IMR-90 (cell line): ENCODE results near the gene EFNA5. TPM values are rescaled to one million over a fixed set of nuclear protein-coding genes. Genes with fewer than 3 reads are reported as not detected.

ENCODE experiments used
- ATAC-seq: fragments of 200-7000 bp; cut with Tn5 transposase; 2 replicates; pipeline ENCODE4 v1.9.1; 2020; ENCODE audit warnings: low read depth, mild to moderate bottlenecking, moderate library complexity
- BruUV-seq: library from RNA; stranded (reverse); fragments of 400-500 nt; replicated peaks from 2 replicates; lab custom pipeline; 2021; lab: Mats Ljungman, UMichigan
- CTCF ChIA-PET: fragments of 300-600 bp; formaldehyde crosslinking; extraction: SDS; loops from one replicate; lab custom pipeline; 2021; ENCODE audit warnings: antibody characterized with exemption; lab: Yijun Ruan, JAX
- POLR2A ChIA-PET: fragments of 300-600 bp; sonication (Branson Sonifier 250); formaldehyde crosslinking; loops from one replicate; lab custom pipeline; 2022; ENCODE audit warnings: antibody characterized with exemption; ENCODE audit not compliant: unreplicated experiment; lab: Charles Lee
- DNase-seq: peaks from one replicate; pipeline ENCODE4 v3.0.0; 2013
- H2AFZ ChIP-seq: replicated peaks from 2 replicates; pipeline ENCODE3; 2013; ENCODE audit warnings: low read length, mild to moderate bottlenecking; ENCODE audit not compliant: poor library complexity
- H2AK5ac ChIP-seq: 2 replicates; pipeline ENCODE4 v1.6.1; 2013; ENCODE audit warnings: low read depth, low read length, inconsistent platforms
- H2AK9ac ChIP-seq: replicated peaks from 2 replicates; pipeline ENCODE3; 2013; ENCODE audit warnings: mild to moderate bottlenecking, low read depth, low read length, moderate library complexity; ENCODE audit not compliant: poor library complexity
- H2BK120ac ChIP-seq: 2 replicates; pipeline ENCODE4 v1.6.1; 2013; ENCODE audit warnings: low read depth, low read length, inconsistent platforms
- H2BK15ac ChIP-seq: 3 replicates; pipeline ENCODE4 v1.6.1; 2013; ENCODE audit warnings: low read depth, low read length, inconsistent platforms
- H2BK20ac ChIP-seq: 2 replicates; pipeline ENCODE4 v1.6.1; 2013; ENCODE audit warnings: low read depth, mild to moderate bottlenecking, inconsistent platforms, low read length, moderate library complexity
- H2BK5ac ChIP-seq: 2 replicates; pipeline ENCODE4 v1.6.1; 2013; ENCODE audit warnings: mild to moderate bottlenecking, low read depth, low read length, inconsistent platforms; ENCODE audit not compliant: poor library complexity, severe bottlenecking
- H3K14ac ChIP-seq: replicated peaks from 2 replicates; pipeline ENCODE4 v1.6.1; 2013; ENCODE audit warnings: low read depth, low read length, inconsistent platforms
- H3K18ac ChIP-seq: 2 replicates; pipeline ENCODE4 v1.6.1; 2013; ENCODE audit warnings: low read depth, low read length, control low read depth
- H3K23ac ChIP-seq: 2 replicates; pipeline ENCODE4 v1.6.1; 2013; ENCODE audit warnings: low read depth, low read length, inconsistent platforms
- H3K27ac ChIP-seq: 2 replicates; pipeline ENCODE4 v1.5.1; 2013; ENCODE audit warnings: mild to moderate bottlenecking, control low read depth, low read length; ENCODE audit not compliant: insufficient read depth
- H3K27me3 ChIP-seq: 2 replicates; pipeline ENCODE4 v1.6.1; 2013; ENCODE audit warnings: low read length; ENCODE audit not compliant: control insufficient read depth, insufficient read depth
- H3K36me3 ChIP-seq: 2 replicates; pipeline ENCODE4 v1.6.1; 2013; ENCODE audit warnings: low read length, mixed read lengths; ENCODE audit not compliant: control insufficient read depth, insufficient read depth
- H3K4ac ChIP-seq: 2 replicates; pipeline ENCODE4 v1.6.1; 2013; ENCODE audit warnings: low read depth, low read length, inconsistent platforms
- H3K4me1 ChIP-seq: 2 replicates; pipeline ENCODE4 v1.6.1; 2013; ENCODE audit warnings: low read length, mixed read lengths; ENCODE audit not compliant: control insufficient read depth, insufficient read depth
- H3K4me2 ChIP-seq: 2 replicates; pipeline ENCODE4 v1.6.1; 2013; ENCODE audit warnings: low read depth, mild to moderate bottlenecking, control low read depth, low read length, moderate library complexity
- H3K4me3 ChIP-seq: 2 replicates; pipeline ENCODE4 v1.5.1; 2013; ENCODE audit warnings: low read depth, mild to moderate bottlenecking, control low read depth, low read length, moderate library complexity; ENCODE audit not compliant: insufficient read depth
- H3K56ac ChIP-seq: 2 replicates; pipeline ENCODE4 v1.6.1; 2013; ENCODE audit warnings: low read length, inconsistent platforms; ENCODE audit not compliant: insufficient read depth; ENCODE audit errors: extremely low read depth
- H3K79me1 ChIP-seq, 2 experiments: 2 replicates each; pipeline ENCODE4 v1.6.1; 2013; ENCODE audit warnings: low read length in 2 of 2, inconsistent platforms in 1 of 2, low read depth in 1 of 2
- H3K9ac ChIP-seq: 2 replicates; pipeline ENCODE4 v1.6.1; 2013; ENCODE audit warnings: low read depth, low read length, control low read depth
- H3K9me1 ChIP-seq: 2 replicates; pipeline ENCODE4 v1.6.1; 2013; ENCODE audit warnings: low read length, inconsistent platforms; ENCODE audit not compliant: insufficient read depth
- H3K9me3 ChIP-seq: 2 replicates; pipeline ENCODE4 v1.6.1; 2013; ENCODE audit warnings: low read length; ENCODE audit not compliant: control insufficient read depth, insufficient read depth
- H4K20me1 ChIP-seq: 2 replicates; pipeline ENCODE4 v1.6.1; 2013; ENCODE audit warnings: low read length, inconsistent platforms; ENCODE audit not compliant: insufficient read depth
- H4K5ac ChIP-seq: 2 replicates; pipeline ENCODE4 v1.6.1; 2013; ENCODE audit warnings: mild to moderate bottlenecking, low read depth, low read length, control low read depth
- H4K8ac ChIP-seq, 2 experiments: 2 replicates each; pipeline ENCODE4 v1.6.1; 2013; ENCODE audit warnings: low read depth in 2 of 2, low read length in 2 of 2, control low read depth in 1 of 2, inconsistent platforms in 1 of 2
- H4K91ac ChIP-seq: 2 replicates; pipeline ENCODE4 v1.6.1; 2013; ENCODE audit warnings: low read depth, low read length, inconsistent platforms; ENCODE audit not compliant: insufficient read depth
- BHLHE40 ChIP-seq: fragments of 150-350 bp; IDR thresholded peaks from 2 replicates; pipeline ENCODE4 v1.6.1; 2016; ENCODE audit warnings: mild to moderate bottlenecking, low read depth, low read length
- CEBPB ChIP-seq: IDR thresholded peaks from 2 replicates; pipeline ENCODE4 v1.6.1; 2012; ENCODE audit warnings: low read depth, low read length, improper control_type of control experiment
- CHD1 ChIP-seq: IDR thresholded peaks from 2 replicates; pipeline ENCODE4 v1.6.1; 2012; ENCODE audit warnings: low read depth, low read length, improper control_type of control experiment
- CTCF ChIP-seq: conservative IDR thresholded peaks from 2 replicates; pipeline ENCODE4 v1.5.1; 2012; ENCODE audit warnings: mild to moderate bottlenecking, low read depth, low read length, improper control_type of control experiment
- ELK1 ChIP-seq: fragments of 150-350 bp; IDR thresholded peaks from 2 replicates; pipeline ENCODE4 v1.6.1; 2016; ENCODE audit warnings: low read depth, mild to moderate bottlenecking, low read length, moderate library complexity, borderline replicate concordance
- FOS ChIP-seq: fragments of 150-350 bp; IDR thresholded peaks from 2 replicates; pipeline ENCODE4 v1.6.1; 2016; ENCODE audit warnings: low read depth, low read length
- MAFK ChIP-seq: IDR thresholded peaks from 2 replicates; pipeline ENCODE4 v1.6.1; 2012; ENCODE audit warnings: low read depth, low read length, improper control_type of control experiment
- MAZ ChIP-seq: IDR thresholded peaks from 2 replicates; pipeline ENCODE4 v1.6.1; 2012; ENCODE audit warnings: low read depth, mild to moderate bottlenecking, low read length, improper control_type of control experiment, moderate library complexity, borderline replicate concordance
- MXI1 ChIP-seq: IDR thresholded peaks from 2 replicates; pipeline ENCODE4 v1.6.1; 2012; ENCODE audit warnings: low read depth, mild to moderate bottlenecking, low read length, moderate library complexity, borderline replicate concordance
- NFE2L2 ChIP-seq: fragments of 150-350 bp; IDR thresholded peaks from 2 replicates; pipeline ENCODE4 v1.6.1; 2016; ENCODE audit warnings: low read depth, mild to moderate bottlenecking, low read length
- POLR2A ChIP-seq: IDR thresholded peaks from 2 replicates; pipeline ENCODE4 v1.6.1; 2012; ENCODE audit warnings: mild to moderate bottlenecking, low read depth, low read length
- RAD21 ChIP-seq: IDR thresholded peaks from 2 replicates; pipeline ENCODE4 v1.6.1; 2012; ENCODE audit warnings: low read length, improper control_type of control experiment
- RCOR1 ChIP-seq: IDR thresholded peaks from 2 replicates; pipeline ENCODE4 v1.6.1; 2012; ENCODE audit warnings: mild to moderate bottlenecking, low read length, improper control_type of control experiment; ENCODE audit not compliant: insufficient replicate concordance
- RFX5 ChIP-seq: IDR thresholded peaks from 2 replicates; pipeline ENCODE4 v1.8.0; 2012; ENCODE audit warnings: low read depth, mild to moderate bottlenecking, low read length, moderate library complexity
- SMC3 ChIP-seq: fragments of 150-350 bp; IDR thresholded peaks from 2 replicates; pipeline ENCODE4 v1.6.1; 2016; ENCODE audit warnings: low read depth, mild to moderate bottlenecking, antibody characterized with exemption, low read length, moderate library complexity
- USF2 ChIP-seq: fragments of 150-350 bp; IDR thresholded peaks from 2 replicates; pipeline ENCODE4 v1.6.1; 2017; ENCODE audit warnings: mild to moderate bottlenecking, antibody characterized with exemption, low read length, low read depth
- WGBS, 2 experiments: methylation state at CpG; one replicate each; pipeline versions ENCODE4 v1.1.5 to v1.1.7; 2013; ENCODE audit warnings: missing lambda C conversion rate in 2 of 2; ENCODE audit not compliant: insufficient read length in 1 of 2; ENCODE audit errors: extremely low coverage in 2 of 2; 5-methylcytosine and 5-hydroxymethylcytosine counted together
- dilution Hi-C: fragments of 300-500 bp; cut with HindIII; formaldehyde crosslinking; loops from one replicate; pipeline ENCODE4 v1.14.3; 2018; ENCODE audit warnings: low sequenced_read_pairs; ENCODE audit not compliant: unreplicated experiment
- in situ Hi-C: fragments of 300-500 bp; cut with MboI; formaldehyde crosslinking; loops from 3 replicates; pipeline ENCODE4 v1.14.3; 2019; ENCODE audit warnings: low sequenced_read_pairs, inconsistent platforms, mixed read lengths
- intact Hi-C: fragments of 100-400 bp; cut with micrococcal nuclease; formaldehyde crosslinking; loops from 2 replicates; pipeline ENCODE4 v1.10.0; 2022
- polyA plus RNA-seq, 3 experiments: library from polyadenylated mRNA; depleted of rRNA; stranded (reverse); fragments of >200 nt; gene quantifications; 2 replicates each; pipeline ENCODE4 v1.2.3, GENCODE V29; 2012; ENCODE audit warnings: low replicate concordance in 1 of 3
- total RNA-seq: library from RNA; depleted of rRNA; stranded (reverse); fragments of >200 nt; gene quantifications from 2 replicates; pipeline ENCODE4 v1.2.3, GENCODE V29; 2012

The EFNA5 gene
- total and polyA plus RNA-seq, 2 of the 4 experiments (the other 2 are of a cell fraction), result 1.5 to 1.6 TPM

- H3K27ac ChIP-seq, result no peak overlapping the region
- H3K4me2 ChIP-seq, result no peak overlapping the region
- no peak overlapping the region for H3K4me3 ChIP-seq
- H3K4me1 ChIP-seq, result peaks cover 6% of the 10 kb centered on the region
- H3K79me1 ChIP-seq, result peaks cover 0 to 2% of the 10 kb centered on the region in 2 experiments; a peak in 1 of 4 replicates
- BruUV-seq, result no TSS peak
- no peaks in the 10 kb centered on the region for H4K20me1 ChIP-seq
- H3K9me3 ChIP-seq, result no peaks in the 10 kb centered on the region
- no peak for DNase-seq
- H3K27me3 ChIP-seq, result no peaks in the 10 kb centered on the region
- H3K9me1 ChIP-seq, result peaks cover 6% of the 10 kb centered on the region
- no peaks in the 10 kb centered on the region for H3K36me3 ChIP-seq
- H4K5ac ChIP-seq, result no peak overlapping the region
- H2BK5ac ChIP-seq, result no peak overlapping the region
- dilution Hi-C loops (no loop called here), intact Hi-C loops (no loop called here), in situ Hi-C loops (no loop called here)
- no peak overlapping the region for H2BK120ac ChIP-seq
- ChIA-PET CTCF (interaction anchor here (0.6 to 0.8 kb wide), 2 partner anchors 19 to 68 kb away, joined by 3 to 4 read pairs; no protein-coding TSS in a partner anchor), POLR2A (no interaction called here)
- no peak overlapping the region for H3K18ac ChIP-seq
- no peak overlapping the region for H2BK15ac ChIP-seq
- TF ChIP-seq RFX5 (no peak), FOS (no peak), CTCF (no peak), MAZ (no peak), SMC3 (no peak), MXI1 (no peak), CEBPB (no peak), USF2 (no peak), RAD21 (no peak), NFE2L2 (no peak), POLR2A (no peak), ELK1 (no peak), MAFK (no peak), CHD1 (no peak), RCOR1 (no peak), BHLHE40 (no peak)
- no peak overlapping the region for H2AK5ac ChIP-seq
- no peak overlapping the region for H2AFZ ChIP-seq
- no peak overlapping the region for H4K91ac ChIP-seq
- H3K23ac ChIP-seq, result no peak overlapping the region
- H3K14ac ChIP-seq, result no peak overlapping the region
- H2AK9ac ChIP-seq, result no peak overlapping the region
- ATAC-seq, result no peak
- no peak overlapping the region for H2BK20ac ChIP-seq
- H4K8ac ChIP-seq, result no peak overlapping the region
- H3K4ac ChIP-seq, result no peak overlapping the region
- H3K56ac ChIP-seq, result no peak overlapping the region
- WGBS, 2 experiments, result no CpG with 5 or more reads among the region's 1 CpG
- H3K9ac ChIP-seq, result no peak overlapping the region
Measured at GRCh38 chr5:107504424-107504823, 166.3 kb downstream of the EFNA5 start.
